Activated CD4-positive, CD25-positive, alpha-beta regulatory T cell treated with anti-CD3 and anti-CD28 coated beads, Interleukin-2, amount 50 U/mL, for 24 hours (primary cell): ENCODE measurements around the gene JUND.
A peak's percentile ranks its signal among the peaks of the same experiment; 100 is the strongest.

Source experiments
- ATAC-seq, 2 donors: fragments of 150-1000 bp; cut with Tn5 transposase; one replicate each; pipeline ENCODE4 v1.10.0; 2021; ENCODE audit warnings: mild to moderate bottlenecking in 1 of 2, moderate library complexity in 1 of 2

Gene JUND

GRCh38 chr19:18233224-18233825, 48.1 kb downstream of the JUND start:
- peak in 1 of 2 donors; percentile 33 for ATAC-seq

- no peak for ATAC-seq
Observed at GRCh38 chr19:18232540-18233223, 48.7 kb downstream of the JUND start.

- no peak for ATAC-seq
Observed at GRCh38 chr19:18231775-18232174, 49.6 kb downstream of the JUND start.

GRCh38 chr19:18230941-18231734, 50.3 kb downstream of the JUND start:
- no peak for ATAC-seq

GRCh38 chr19:18229915-18230314, 51.5 kb downstream of the JUND start:
- ATAC-seq, result no peak
